BJ (cell line): ENCODE data around the gene AP3D1. TPM values are rescaled to one million over a fixed set of nuclear protein-coding genes. Genes with fewer than 3 reads are reported as not detected.
A peak's percentile ranks its signal among the peaks of the same experiment; 100 is the strongest.
"Not testable (repeated sequence)": the region's sequence is repeated elsewhere in the genome, so short reads cannot be mapped to it uniquely, and the experiment has no call there.

Experiments
- CTCF ChIA-PET: fragments of 350-600 bp; formaldehyde crosslinking; extraction: SDS; loops from one replicate; lab custom pipeline; 2021; ENCODE audit warnings: antibody characterized with exemption, inconsistent platforms; lab: Yijun Ruan, JAX
- POLR2A ChIA-PET: fragments of 300-600 bp; sonication (Branson Sonifier 250); formaldehyde crosslinking; extraction: SDS; loops from one replicate; lab custom pipeline; 2021; ENCODE audit warnings: antibody characterized with exemption; lab: Charles Lee
- DNase-seq: peaks from one replicate; pipeline ENCODE4 v3.0.0-alpha.2; 2011; ENCODE audit warnings: low read depth
- H3K27me3 ChIP-seq: 2 replicates; pipeline ENCODE4 v1.6.0; 2011; ENCODE audit warnings: low read length; ENCODE audit not compliant: control insufficient read depth, insufficient read depth
- H3K36me3 ChIP-seq: 2 replicates; pipeline ENCODE4 v1.5.1; 2011; ENCODE audit warnings: low read length; ENCODE audit not compliant: control insufficient read depth, insufficient read depth
- H3K4me3 ChIP-seq: 2 replicates; pipeline ENCODE4 v1.5.1; 2011; ENCODE audit warnings: low read depth, mild to moderate bottlenecking, control low read depth, low read length
- CTCF ChIP-seq: IDR thresholded peaks from 2 replicates; pipeline ENCODE4 v1.5.1; 2011; ENCODE audit warnings: low read depth, mild to moderate bottlenecking, control low read depth, inconsistent platforms, low read length, moderate library complexity; ENCODE audit not compliant: insufficient read depth
- polyA plus RNA-seq: library from polyadenylated mRNA; depleted of rRNA; stranded (reverse); fragments of >200 nt; gene quantifications from 2 replicates; pipeline ENCODE4 v1.2.3, GENCODE V29; 2011

Gene AP3D1
- polyA plus RNA-seq, 1 experiment, result 122 TPM

DNA sequence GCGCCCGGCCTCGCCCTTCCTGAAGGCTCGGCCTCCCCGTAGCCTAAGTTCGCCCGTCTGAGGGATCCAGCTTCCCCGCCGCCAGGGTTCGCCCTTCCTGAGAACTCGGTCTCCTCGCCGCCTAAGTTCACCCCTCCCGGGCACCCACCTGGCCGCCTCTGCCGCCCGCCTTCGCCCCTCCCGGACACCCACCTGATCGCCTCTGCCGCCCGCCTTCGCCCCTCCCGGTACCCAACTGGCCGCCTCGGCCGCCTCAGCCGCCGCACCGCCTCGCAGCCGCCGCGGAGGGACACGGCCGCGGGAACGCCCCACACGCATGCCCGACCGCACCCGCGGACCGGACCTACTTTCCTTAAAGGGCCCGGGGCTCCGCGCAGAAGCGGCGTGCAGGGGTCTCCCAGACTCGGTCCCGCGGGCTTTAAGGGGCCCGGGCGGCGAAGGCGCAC lies 55.3 kb downstream of the AP3D1 start, which contains the start of gene MOB3A:
TSS of gene MOB3A (minus strand) at position 293 of the 446 bp plus-strand sequence. CDS start 17,766 bp downstream, outside the sequence.
- ChIA-PET CTCF (interaction anchor here (1.8 kb wide), 1 partner anchor 76 kb away, joined by 4 read pairs; no protein-coding TSS in a partner anchor), POLR2A (no interaction called here)
- Histone ChIP-seq H3K4me3 (peak within 1 kb of the TSS; percentile 75), H3K36me3 (peaks cover 19% of the 10 kb centered on the region), H3K27me3 (no peaks in the 10 kb centered on the region)
- no peak for DNase-seq
- peak; percentile 59 for TF ChIP-seq CTCF

GRCh38 chr19:2091926-2092525 lies 59.3 kb downstream of the AP3D1 start:
- DNase-seq, POLR2A ChIA-PET, H3K36me3 ChIP-seq, H3K4me3 ChIP-seq, H3K27me3 ChIP-seq: not testable (repeated sequence)
- CTCF ChIA-PET, result interaction anchor here (0.6 to 1.3 kb wide), 4 partner anchors 22 to 233 kb away, joined by 3 read pairs; no protein-coding TSS in a partner anchor

GRCh38 chr19:2089727-2090053 lies 61.7 kb downstream of the AP3D1 start:
- POLR2A ChIA-PET, result no interaction called here
- CTCF ChIA-PET, result interaction anchor here (0.6 to 1.1 kb wide), 2 partner anchors 20 to 155 kb away, joined by 3 to 4 read pairs; no protein-coding TSS in a partner anchor
- Histone ChIP-seq H3K4me3 (no peak overlapping the region), H3K36me3 (peaks cover 5% of the 10 kb centered on the region), H3K27me3 (no peaks in the 10 kb centered on the region)
- no peak for DNase-seq
- TF ChIP-seq CTCF, result no peak

DNA sequence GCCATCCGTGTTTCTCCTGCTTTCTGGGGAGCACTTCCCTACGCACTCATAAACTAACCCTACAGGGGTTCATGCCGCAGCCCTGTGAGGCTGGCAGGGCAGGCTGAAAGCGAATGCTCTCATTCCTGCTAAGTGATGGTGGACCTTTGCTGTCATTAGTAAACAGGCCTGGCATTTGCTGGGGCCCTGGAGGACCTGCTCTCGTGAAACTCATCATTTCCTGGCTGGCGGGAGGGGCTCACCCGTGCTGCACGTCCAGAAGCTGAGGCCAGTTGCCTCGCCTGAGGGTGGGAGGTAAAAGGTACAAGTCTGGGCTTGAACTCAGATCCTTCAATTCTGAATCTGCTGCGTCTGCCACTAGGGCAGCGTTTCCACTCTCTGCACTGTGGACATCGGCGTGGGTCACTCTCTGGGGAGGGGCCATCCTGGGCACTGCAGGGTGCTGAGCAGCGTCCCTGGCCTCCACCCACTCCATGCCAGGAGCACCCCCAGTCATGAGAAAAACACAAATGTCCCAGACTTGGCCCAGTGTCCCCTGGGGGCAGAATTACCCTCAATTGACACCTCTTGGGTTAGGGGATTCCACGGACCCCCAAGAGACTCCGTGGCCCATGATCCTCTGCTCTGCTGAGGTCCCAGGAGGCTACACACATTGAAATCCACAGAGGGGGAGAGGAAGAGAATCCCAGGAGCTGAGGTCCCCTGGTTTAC lies 62.2 kb downstream of the AP3D1 start:
- no peaks in the 10 kb centered on the region for H3K27me3 ChIP-seq
- no peak overlapping the region for H3K4me3 ChIP-seq
- no peak for TF ChIP-seq CTCF
- no peak for DNase-seq
- peaks cover 5% of the 10 kb centered on the region for H3K36me3 ChIP-seq
- ChIA-PET CTCF (interaction anchor here (0.6 to 1.3 kb wide), 3 partner anchors 19 to 156 kb away, joined by 3 to 4 read pairs (median 4); no protein-coding TSS in a partner anchor), POLR2A (no interaction called here)

GRCh38 chr19:2087621-2088100 lies 63.7 kb downstream of the AP3D1 start:
- ChIA-PET CTCF (interaction anchor here (0.8 to 1.6 kb wide), 4 partner anchors 18 to 158 kb away, joined by 3 to 6 read pairs (median 4); no protein-coding TSS in a partner anchor), POLR2A (no interaction called here)
- no peak overlapping the region for H3K4me3 ChIP-seq
- peaks cover 9% of the 10 kb centered on the region for H3K36me3 ChIP-seq
- TF ChIP-seq CTCF, result no peak
- H3K27me3 ChIP-seq, result no peaks in the 10 kb centered on the region
- no peak for DNase-seq

DNA sequence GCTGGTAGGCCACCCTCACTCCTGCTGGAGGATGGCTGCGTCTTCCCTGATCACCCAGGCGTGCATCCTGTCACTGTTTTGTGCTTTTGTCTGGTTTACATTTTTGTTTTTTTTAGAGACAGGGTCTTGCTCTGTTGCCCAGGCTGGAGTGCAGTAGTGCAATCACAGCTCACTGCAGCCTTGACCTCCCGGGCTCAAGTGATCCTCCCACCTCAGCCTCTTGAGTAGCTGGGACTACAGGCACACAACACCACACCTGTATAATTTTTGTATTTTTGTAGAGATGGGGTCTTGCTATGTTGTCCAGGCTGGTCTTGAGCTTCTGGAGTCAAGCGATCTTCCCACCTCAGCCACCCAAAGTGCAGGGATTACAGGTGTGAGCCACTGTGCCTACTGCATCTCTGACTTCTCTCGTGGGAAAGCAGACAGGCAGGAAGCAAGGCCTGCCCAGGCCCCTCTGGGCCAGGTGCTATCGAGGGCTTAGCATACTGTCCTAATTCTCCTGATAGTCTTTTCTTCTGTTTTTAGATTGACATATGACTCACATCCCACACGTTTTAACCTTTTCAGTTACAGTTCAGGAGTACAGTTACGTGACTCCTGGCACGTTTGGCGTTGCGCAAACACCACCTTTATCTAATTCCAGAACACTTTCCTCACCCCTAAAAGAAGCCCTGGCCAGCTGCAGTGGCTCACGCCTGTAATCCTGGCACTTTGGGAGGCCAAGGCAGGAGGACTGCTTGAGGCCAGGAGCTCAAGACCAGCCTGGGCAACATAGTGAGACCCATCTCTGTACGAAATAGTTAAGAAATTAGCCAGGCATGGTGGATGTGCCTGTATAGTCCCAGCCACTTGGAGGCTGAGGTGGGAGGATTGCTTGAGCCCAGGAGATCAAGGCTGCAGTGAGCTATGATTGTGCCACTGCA lies 64.4 kb downstream of the AP3D1 start:
- H3K4me3 ChIP-seq, H3K27me3 ChIP-seq, H3K36me3 ChIP-seq, POLR2A ChIA-PET, DNase-seq: not testable (repeated sequence)
- CTCF ChIA-PET, result interaction anchor here (0.8 to 1.6 kb wide), 4 partner anchors 17 to 157 kb away, joined by 3 to 6 read pairs (median 4); no protein-coding TSS in a partner anchor
